Neural cell (in vitro differentiated cells): ENCODE measurements around the gene ADAMTSL4.

Experiments
- EP300 ChIP-seq: fragments of 450-650 bp; conservative IDR thresholded peaks from 2 replicates; pipeline ENCODE4 v1.6.1; 2014; ENCODE audit warnings: antibody characterized with exemption, mild to moderate bottlenecking, moderate library complexity; ENCODE audit not compliant: poor library complexity, severe bottlenecking
- EZH2 ChIP-seq: fragments of 200-600, 300-800 bp; shearing (Covaris generic), sonication (generic); IDR thresholded peaks from 2 replicates; pipeline ENCODE4 v1.6.1; 2014; ENCODE audit warnings: antibody characterized with exemption, low read length, borderline replicate concordance, mild to moderate bottlenecking; ENCODE audit not compliant: insufficient read depth, poor library complexity, severe bottlenecking
- POLR2AphosphoS5 ChIP-seq: IDR thresholded peaks from 2 replicates; pipeline ENCODE4 v1.6.1; 2012
- RAD21 ChIP-seq: fragments of 450-650 bp; conservative IDR thresholded peaks from 2 replicates; pipeline ENCODE4 v1.6.1; 2014; ENCODE audit warnings: antibody characterized with exemption, mild to moderate bottlenecking, moderate library complexity
- TF ChIP-seq, protein P1 (sequence below): fragments of 450-650 bp; IDR thresholded peaks from 2 replicates; pipeline ENCODE4 v1.5.1; 2014; ENCODE audit warnings: antibody characterized with exemption, mild to moderate bottlenecking, moderate library complexity; ENCODE audit not compliant: poor library complexity, severe bottlenecking
- TF ChIP-seq, protein P2 (sequence below): IDR thresholded peaks from 2 replicates; pipeline ENCODE4 v1.6.1; 2012; ENCODE audit warnings: borderline replicate concordance

DNA sequence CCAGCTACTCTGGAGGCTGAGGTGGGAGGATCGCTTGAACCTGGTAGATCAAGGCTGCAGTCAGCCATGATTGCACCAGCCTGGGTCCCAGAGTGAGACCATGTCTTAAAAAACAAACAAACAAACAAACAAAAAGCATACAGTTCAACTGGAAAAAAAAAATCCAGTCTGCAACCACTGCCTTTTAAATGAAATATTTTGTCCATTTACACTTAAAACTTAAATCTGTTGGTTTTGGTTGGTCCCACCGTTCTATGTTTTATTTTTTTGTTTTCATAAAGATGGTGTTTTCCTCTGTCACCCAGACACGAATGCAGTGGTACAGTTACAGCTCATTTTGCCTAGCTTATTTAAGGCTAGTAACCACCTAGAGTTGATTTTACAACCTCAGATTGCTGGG lies 23.9 kb upstream of the ADAMTSL4 start:
- TF ChIP-seq EZH2 (no peak), POLR2AphosphoS5 (no peak), RAD21 (no peak), EP300 (no peak)
- TF ChIP-seq, protein P1, sequence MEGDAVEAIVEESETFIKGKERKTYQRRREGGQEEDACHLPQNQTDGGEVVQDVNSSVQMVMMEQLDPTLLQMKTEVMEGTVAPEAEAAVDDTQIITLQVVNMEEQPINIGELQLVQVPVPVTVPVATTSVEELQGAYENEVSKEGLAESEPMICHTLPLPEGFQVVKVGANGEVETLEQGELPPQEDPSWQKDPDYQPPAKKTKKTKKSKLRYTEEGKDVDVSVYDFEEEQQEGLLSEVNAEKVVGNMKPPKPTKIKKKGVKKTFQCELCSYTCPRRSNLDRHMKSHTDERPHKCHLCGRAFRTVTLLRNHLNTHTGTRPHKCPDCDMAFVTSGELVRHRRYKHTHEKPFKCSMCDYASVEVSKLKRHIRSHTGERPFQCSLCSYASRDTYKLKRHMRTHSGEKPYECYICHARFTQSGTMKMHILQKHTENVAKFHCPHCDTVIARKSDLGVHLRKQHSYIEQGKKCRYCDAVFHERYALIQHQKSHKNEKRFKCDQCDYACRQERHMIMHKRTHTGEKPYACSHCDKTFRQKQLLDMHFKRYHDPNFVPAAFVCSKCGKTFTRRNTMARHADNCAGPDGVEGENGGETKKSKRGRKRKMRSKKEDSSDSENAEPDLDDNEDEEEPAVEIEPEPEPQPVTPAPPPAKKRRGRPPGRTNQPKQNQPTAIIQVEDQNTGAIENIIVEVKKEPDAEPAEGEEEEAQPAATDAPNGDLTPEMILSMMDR = no peak
- TF ChIP-seq, protein P2, sequence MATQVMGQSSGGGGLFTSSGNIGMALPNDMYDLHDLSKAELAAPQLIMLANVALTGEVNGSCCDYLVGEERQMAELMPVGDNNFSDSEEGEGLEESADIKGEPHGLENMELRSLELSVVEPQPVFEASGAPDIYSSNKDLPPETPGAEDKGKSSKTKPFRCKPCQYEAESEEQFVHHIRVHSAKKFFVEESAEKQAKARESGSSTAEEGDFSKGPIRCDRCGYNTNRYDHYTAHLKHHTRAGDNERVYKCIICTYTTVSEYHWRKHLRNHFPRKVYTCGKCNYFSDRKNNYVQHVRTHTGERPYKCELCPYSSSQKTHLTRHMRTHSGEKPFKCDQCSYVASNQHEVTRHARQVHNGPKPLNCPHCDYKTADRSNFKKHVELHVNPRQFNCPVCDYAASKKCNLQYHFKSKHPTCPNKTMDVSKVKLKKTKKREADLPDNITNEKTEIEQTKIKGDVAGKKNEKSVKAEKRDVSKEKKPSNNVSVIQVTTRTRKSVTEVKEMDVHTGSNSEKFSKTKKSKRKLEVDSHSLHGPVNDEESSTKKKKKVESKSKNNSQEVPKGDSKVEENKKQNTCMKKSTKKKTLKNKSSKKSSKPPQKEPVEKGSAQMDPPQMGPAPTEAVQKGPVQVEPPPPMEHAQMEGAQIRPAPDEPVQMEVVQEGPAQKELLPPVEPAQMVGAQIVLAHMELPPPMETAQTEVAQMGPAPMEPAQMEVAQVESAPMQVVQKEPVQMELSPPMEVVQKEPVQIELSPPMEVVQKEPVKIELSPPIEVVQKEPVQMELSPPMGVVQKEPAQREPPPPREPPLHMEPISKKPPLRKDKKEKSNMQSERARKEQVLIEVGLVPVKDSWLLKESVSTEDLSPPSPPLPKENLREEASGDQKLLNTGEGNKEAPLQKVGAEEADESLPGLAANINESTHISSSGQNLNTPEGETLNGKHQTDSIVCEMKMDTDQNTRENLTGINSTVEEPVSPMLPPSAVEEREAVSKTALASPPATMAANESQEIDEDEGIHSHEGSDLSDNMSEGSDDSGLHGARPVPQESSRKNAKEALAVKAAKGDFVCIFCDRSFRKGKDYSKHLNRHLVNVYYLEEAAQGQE = no peak
